ENCODE data around the gene HORMAD2. TPM values are rescaled to one million over a fixed set of nuclear protein-coding genes. Genes with fewer than 3 reads are reported as not detected.

HORMAD2 gene
- total and polyA plus RNA-seq, 9 of the 15 experiments (the other 6 are each of a cell fraction or from before 2014, with no cell fraction given), result not detected

GRCh38 chr22:30183861-30184278 is 103.6 kb downstream of the HORMAD2 start (continued):
- peak; percentile 41; the same call in 1 of the 2 replicates for TF ChIP-seq ZNF609 (CRISPR knock-in tag; IDR thresholded peaks at IDR 0.05; ENCODE audit: borderline replicate concordance)
- TF ChIP-seq STAT5A (IDR thresholded peaks at IDR 0.05; ENCODE audit: borderline replicate concordance, low read length), result peak; percentile 86
- no peak for TF ChIP-seq TAF7 (tag; IDR thresholded peaks at IDR 0.05)
- TF ChIP-seq HES1 (IDR thresholded peaks at IDR 0.05; ENCODE audit: low read depth), result peak; percentile 71; the same call in 1 of the 2 replicates
- TF ChIP-seq COPS2 (conservative IDR thresholded peaks at IDR 0.05), result no peak
- peak in 1 of 2 experiments; percentile 20; a peak in 1 of 4 replicates for TF ChIP-seq RAD21 (CRISPR knock-in tag; conservative IDR thresholded peaks at IDR 0.05 in 1 of 2, IDR thresholded peaks at IDR 0.05 in 1 of 2)
- no peak for TF ChIP-seq POLR2A (conservative IDR thresholded peaks at IDR 0.05)
- TF ChIP-seq ZNF133 (CRISPR knock-in tag; IDR thresholded peaks at IDR 0.05), result no peak
- TF ChIP-seq SMAD1 (IDR thresholded peaks at IDR 0.05; ENCODE audit: low read depth, low read length, partially characterized antibody), result no peak
- no peak for TF ChIP-seq ZNF507 (tag; conservative IDR thresholded peaks at IDR 0.05)
- TF ChIP-seq ZBTB1 (CRISPR knock-in tag; IDR thresholded peaks at IDR 0.05; ENCODE audit: borderline replicate concordance, low read depth), result peak; percentile 30; the same call in 1 of the 2 replicates
- no peak for TF ChIP-seq CREB3L1 (IDR thresholded peaks at IDR 0.05; ENCODE audit: borderline replicate concordance, low read depth)
- no peak for TF ChIP-seq TRIM28 (IDR thresholded peaks at IDR 0.05)
- TF ChIP-seq MLLT1 (IDR thresholded peaks at IDR 0.05), result peak in 1 of 2 experiments; percentile 98; a peak in 2 of 4 replicates
- no peak for TF ChIP-seq HINFP (tag; conservative IDR thresholded peaks at IDR 0.05; ENCODE audit: low read depth)
- TF ChIP-seq MECOM (CRISPR knock-in tag; IDR thresholded peaks at IDR 0.05), result peak; percentile 82; the same call in 1 of the 2 replicates
- no peak for TF ChIP-seq E2F5 (CRISPR knock-in tag; IDR thresholded peaks at IDR 0.05)
